ENCODE data around the gene SRPK2. TPM values are rescaled to one million over a fixed set of nuclear protein-coding genes. Genes with fewer than 3 reads are reported as not detected.

The SRPK2 gene
- polyA plus RNA-seq, 1 of the 3 experiments (the other 2 are of a cell fraction) = 15.4 TPM

GRCh38 chr7:105096306-105096705, 292.4 kb downstream of the SRPK2 start:
- H3K9me3 ChIP-seq = no peaks in the 10 kb centered on the region
- DNase-seq = no peak
- ChIA-PET CTCF (interaction anchor here (0.7 kb wide), 1 partner anchor 9 kb away, joined by 3 read pairs; no protein-coding TSS in a partner anchor), POLR2A (no interaction called here)
- peaks cover 57% of the 10 kb centered on the region; the same call in 1 of the 2 replicates for H3K79me2 ChIP-seq (ENCODE audit: insufficient read depth)
- H3K27ac ChIP-seq (ENCODE audit: low read depth in 2 of 2, low read length in 1 of 2) = peak overlapping the region; percentile 62 to 77; a peak in 3 of 4 replicates
- peaks cover 8 to 26% of the 10 kb centered on the region in 2 experiments for H3K4me1 ChIP-seq (ENCODE audit: control insufficient read depth in 1 of 2, insufficient read depth in 2 of 2, low read depth in 1 of 2, low read length in 1 of 2)
- H3K9me2 ChIP-seq = no peaks in the 10 kb centered on the region
- H2AFZ ChIP-seq (ENCODE audit: low read depth) = no peak overlapping the region
- no peak overlapping the region for H3K9ac ChIP-seq
- H3K27me3 ChIP-seq (ENCODE audit: insufficient read depth) = no peaks in the 10 kb centered on the region
- H3F3A ChIP-seq (replicated peaks; ENCODE audit: insufficient read depth) = peaks cover 65% of the 10 kb centered on the region
- peaks cover 27% of the 10 kb centered on the region for H4K20me1 ChIP-seq (ENCODE audit: insufficient read depth)
- over 99% methylated on average over 3 of the region's 3 CpGs for WGBS (ENCODE audit: low lambda C conversion rate)
- TF ChIP-seq GABPA (IDR thresholded peaks at IDR 0.05; ENCODE audit: low read depth) (no peak), ZBTB33 (IDR thresholded peaks at IDR 0.05; ENCODE audit: borderline replicate concordance, low read depth) (no peak), USF1 (IDR thresholded peaks at IDR 0.05; ENCODE audit: borderline replicate concordance, low read depth) (no peak), FOXJ3 (CRISPR knock-in tag; IDR thresholded peaks at IDR 0.05) (no peak), EP300 (IDR thresholded peaks at IDR 0.05; ENCODE audit: borderline replicate concordance in 1 of 2, low read depth in 1 of 2, low read length in 1 of 2) (no peak), YY1 (IDR thresholded peaks at IDR 0.05; ENCODE audit: low read depth) (no peak)
- H3K36me3 ChIP-seq (replicated peaks in 1 of 2; ENCODE audit: control insufficient read depth in 1 of 2, insufficient read depth in 2 of 2, low read length in 1 of 2) = peaks cover 60 to 69% of the 10 kb centered on the region in 2 experiments
- no peak overlapping the region for H3K4me3 ChIP-seq (ENCODE audit: low read depth in 2 of 2, low read length in 1 of 2)
- no peak overlapping the region for H3K4me2 ChIP-seq

GRCh38 chr7:105094966-105095365, 293.8 kb downstream of the SRPK2 start:
- H3F3A ChIP-seq (replicated peaks; ENCODE audit: insufficient read depth) = peaks cover 65% of the 10 kb centered on the region
- H3K36me3 ChIP-seq (replicated peaks in 1 of 2; ENCODE audit: control insufficient read depth in 1 of 2, insufficient read depth in 2 of 2, low read length in 1 of 2) = peaks cover 60 to 69% of the 10 kb centered on the region in 2 experiments
- H4K20me1 ChIP-seq (ENCODE audit: insufficient read depth) = peaks cover 27% of the 10 kb centered on the region
- no peak for TF ChIP-seq MXI1 (IDR thresholded peaks at IDR 0.05; ENCODE audit: low read depth, low read length)
- TF ChIP-seq POLR2AphosphoS5 (IDR thresholded peaks at IDR 0.05; ENCODE audit: low read depth, low read length) = 0 out of 2 replicates have a peak, but pooled peaks have one; percentile 1
- ChIA-PET POLR2A (no interaction called here), CTCF (interaction anchor here (0.7 to 1.5 kb wide), 2 partner anchors 114 to 494 kb away, joined by 3 read pairs; no protein-coding TSS in a partner anchor)
- no peaks in the 10 kb centered on the region for H3K27me3 ChIP-seq (ENCODE audit: insufficient read depth)
- no peak overlapping the region for H3K4me3 ChIP-seq (ENCODE audit: low read depth in 2 of 2, low read length in 1 of 2)
- H3K9me2 ChIP-seq = no peaks in the 10 kb centered on the region
- H3K9ac ChIP-seq = no peak overlapping the region
- peaks cover 4 to 20% of the 10 kb centered on the region in 2 experiments for H3K4me1 ChIP-seq (ENCODE audit: control insufficient read depth in 1 of 2, insufficient read depth in 2 of 2, low read depth in 1 of 2, low read length in 1 of 2)
- H2AFZ ChIP-seq (ENCODE audit: low read depth) = no peak overlapping the region
- H3K27ac ChIP-seq (ENCODE audit: low read depth in 2 of 2, low read length in 1 of 2) = no peak overlapping the region
- no peak for DNase-seq
- peaks cover 62% of the 10 kb centered on the region; the same call in 1 of the 2 replicates for H3K79me2 ChIP-seq (ENCODE audit: insufficient read depth)
- no peaks in the 10 kb centered on the region for H3K9me3 ChIP-seq
- H3K4me2 ChIP-seq = no peak overlapping the region

DNA sequence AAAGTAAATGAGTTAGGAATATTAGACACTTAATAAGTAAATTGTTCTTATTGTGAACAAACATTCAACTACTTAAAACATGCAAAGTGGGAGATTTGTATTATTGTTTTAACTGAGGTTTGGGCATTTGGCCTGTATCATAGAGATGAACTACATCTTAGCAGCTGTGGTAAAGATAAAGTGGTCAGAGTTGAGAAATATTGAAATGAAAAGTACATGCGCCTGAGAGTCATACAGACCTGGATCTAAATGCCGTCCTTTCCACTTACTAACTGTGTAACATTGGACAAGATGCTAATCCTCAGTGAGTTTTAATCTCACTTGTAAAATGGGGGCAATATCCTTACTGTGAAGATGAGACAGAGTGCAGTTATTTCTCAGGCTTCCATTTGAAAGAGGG, 300.3 kb downstream of the SRPK2 start:
- 92% methylated on average over 2 of the region's 2 CpGs for WGBS (ENCODE audit: low lambda C conversion rate)
- Histone ChIP-seq H3F3A (replicated peaks; ENCODE audit: insufficient read depth) (peaks cover 34% of the 10 kb centered on the region), H3K9me2 (no peaks in the 10 kb centered on the region), H3K27me3 (ENCODE audit: insufficient read depth) (no peaks in the 10 kb centered on the region), H3K9me3 (no peaks in the 10 kb centered on the region), H3K79me2 (ENCODE audit: insufficient read depth) (peaks cover 33% of the 10 kb centered on the region; the same call in 1 of the 2 replicates), H3K4me1 (ENCODE audit: control insufficient read depth in 1 of 2, insufficient read depth in 2 of 2, low read depth in 1 of 2, low read length in 1 of 2) (no peaks in the 10 kb centered on the region), H3K4me3 (ENCODE audit: low read depth in 2 of 2, low read length in 1 of 2) (no peak overlapping the region), H3K4me2 (no peak overlapping the region), H3K27ac (ENCODE audit: low read depth in 2 of 2, low read length in 1 of 2) (no peak overlapping the region), H3K36me3 (replicated peaks in 1 of 2; ENCODE audit: control insufficient read depth in 1 of 2, insufficient read depth in 2 of 2, low read length in 1 of 2) (peaks cover 49 to 86% of the 10 kb centered on the region in 2 experiments), H2AFZ (ENCODE audit: low read depth) (no peak overlapping the region), H3K9ac (no peak overlapping the region), H4K20me1 (ENCODE audit: insufficient read depth) (no peaks in the 10 kb centered on the region; the same call in 1 of the 2 replicates)
- ChIA-PET POLR2A (no interaction called here), CTCF (interaction anchor here (0.7 to 0.9 kb wide), 2 partner anchors 12 to 170 kb away, joined by 3 read pairs; no protein-coding TSS in a partner anchor)
- no peak for DNase-seq
- TF ChIP-seq IRF3 (IDR thresholded peaks at IDR 0.05; ENCODE audit: low read depth, low read length) = no peak
- TF ChIP-seq, protein P1, sequence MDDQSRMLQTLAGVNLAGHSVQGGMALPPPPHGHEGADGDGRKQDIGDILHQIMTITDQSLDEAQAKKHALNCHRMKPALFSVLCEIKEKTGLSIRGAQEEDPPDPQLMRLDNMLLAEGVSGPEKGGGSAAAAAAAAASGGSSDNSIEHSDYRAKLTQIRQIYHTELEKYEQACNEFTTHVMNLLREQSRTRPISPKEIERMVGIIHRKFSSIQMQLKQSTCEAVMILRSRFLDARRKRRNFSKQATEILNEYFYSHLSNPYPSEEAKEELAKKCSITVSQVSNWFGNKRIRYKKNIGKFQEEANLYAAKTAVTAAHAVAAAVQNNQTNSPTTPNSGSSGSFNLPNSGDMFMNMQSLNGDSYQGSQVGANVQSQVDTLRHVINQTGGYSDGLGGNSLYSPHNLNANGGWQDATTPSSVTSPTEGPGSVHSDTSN (IDR thresholded peaks at IDR 0.05) = no peak
- no peak for TF ChIP-seq POLR2AphosphoS5 (IDR thresholded peaks at IDR 0.05; ENCODE audit: low read depth, low read length)
- TF ChIP-seq ELF1 (IDR thresholded peaks at IDR 0.05) = no peak
- no peak for TF ChIP-seq RXRA (IDR thresholded peaks at IDR 0.05; ENCODE audit: borderline replicate concordance, low read depth)
- no peak for TF ChIP-seq NFIC (IDR thresholded peaks at IDR 0.05; ENCODE audit: borderline replicate concordance)
- TF ChIP-seq NRF1 (IDR thresholded peaks at IDR 0.05; ENCODE audit: low read depth, low read length) = no peak
- TF ChIP-seq RAD21 (IDR thresholded peaks at IDR 0.05; ENCODE audit: low read length) = no peak
- no peak for TF ChIP-seq CHD2 (IDR thresholded peaks at IDR 0.05; ENCODE audit: low read length, partially characterized antibody)
- TF ChIP-seq TAF1 (IDR thresholded peaks at IDR 0.05; ENCODE audit: borderline replicate concordance, low read depth, low read length) = no peak

Data from SK-N-SH (cell line).